Measurements from ENCODE around the gene TRPV6.

TRPV6 gene

GRCh38 chr7:142868986-142869415 lies 16.5 kb downstream of the TRPV6 start:
- no peak for DNase-seq (ENCODE audit: low read depth)

- DNase-seq (ENCODE audit: low read depth) = no peak
Observed at GRCh38 chr7:142868188-142868985, 17.2 kb downstream of the TRPV6 start.

GRCh38 chr7:142867398-142868187 lies 18.0 kb downstream of the TRPV6 start:
- no peak for DNase-seq (ENCODE audit: low read depth)

- no peak for DNase-seq (ENCODE audit: low read depth)
Observed at GRCh38 chr7:142867097-142867378, 18.5 kb downstream of the TRPV6 start.

- peak; percentile 24 for DNase-seq (ENCODE audit: low read depth)
Observed at GRCh38 chr7:142866361-142867096, 19.0 kb downstream of the TRPV6 start.

GRCh38 chr7:142865766-142866165 lies 19.8 kb downstream of the TRPV6 start:
- DNase-seq (ENCODE audit: low read depth) = no peak

- no peak for DNase-seq (ENCODE audit: low read depth)
Observed at GRCh38 chr7:142864980-142865747, 20.4 kb downstream of the TRPV6 start.

GRCh38 chr7:142863891-142864685 lies 21.5 kb downstream of the TRPV6 start:
- DNase-seq (ENCODE audit: low read depth) = no peak

- no peak for DNase-seq (ENCODE audit: low read depth)
Observed at GRCh38 chr7:142862786-142863400, 22.7 kb downstream of the TRPV6 start.

GRCh38 chr7:142862351-142862750 lies 23.2 kb downstream of the TRPV6 start:
- no peak for DNase-seq (ENCODE audit: low read depth)

GRCh38 chr7:142860968-142861367 lies 24.6 kb downstream of the TRPV6 start:
- no peak for DNase-seq (ENCODE audit: low read depth)

GRCh38 chr7:142859829-142860228 lies 25.7 kb downstream of the TRPV6 start:
- peak; percentile 16 for DNase-seq (ENCODE audit: low read depth)

GRCh38 chr7:142859411-142859810 lies 26.1 kb downstream of the TRPV6 start:
- DNase-seq (ENCODE audit: low read depth) = no peak

- DNase-seq (ENCODE audit: low read depth) = no peak
Observed at GRCh38 chr7:142857625-142858024, 27.9 kb downstream of the TRPV6 start.

GRCh38 chr7:142856565-142857245 lies 28.8 kb downstream of the TRPV6 start:
- no peak for DNase-seq (ENCODE audit: low read depth)

GRCh38 chr7:142855756-142856564 lies 29.6 kb downstream of the TRPV6 start:
- DNase-seq (ENCODE audit: low read depth) = no peak

GRCh38 chr7:142855114-142855743 lies 30.3 kb downstream of the TRPV6 start:
- no peak for DNase-seq (ENCODE audit: low read depth)

- peak; percentile 46 for DNase-seq (ENCODE audit: low read depth)
Observed at GRCh38 chr7:142854372-142855113, 31.0 kb downstream of the TRPV6 start, which contains the start of gene EPHB6. Gene EPHB6, plus strand, starts transcription at chr7:142855076. Its CDS starts 8,152 bp downstream, at chr7:142863228.
